Stimulated activated CD8-positive, alpha-beta memory T cell treated with anti-CD3 and anti-CD28 coated beads, Interleukin-12 subunit alpha, Interleukin-12 subunit beta, amount 100 ng/mL, for 24 hours (primary cell): ENCODE results near the gene HGS.

Experiments
- DNase-seq: peaks from one replicate; pipeline ENCODE4 v3.0.0-alpha.2; 2020; ENCODE audit errors: extremely low read depth

The HGS gene

DNA sequence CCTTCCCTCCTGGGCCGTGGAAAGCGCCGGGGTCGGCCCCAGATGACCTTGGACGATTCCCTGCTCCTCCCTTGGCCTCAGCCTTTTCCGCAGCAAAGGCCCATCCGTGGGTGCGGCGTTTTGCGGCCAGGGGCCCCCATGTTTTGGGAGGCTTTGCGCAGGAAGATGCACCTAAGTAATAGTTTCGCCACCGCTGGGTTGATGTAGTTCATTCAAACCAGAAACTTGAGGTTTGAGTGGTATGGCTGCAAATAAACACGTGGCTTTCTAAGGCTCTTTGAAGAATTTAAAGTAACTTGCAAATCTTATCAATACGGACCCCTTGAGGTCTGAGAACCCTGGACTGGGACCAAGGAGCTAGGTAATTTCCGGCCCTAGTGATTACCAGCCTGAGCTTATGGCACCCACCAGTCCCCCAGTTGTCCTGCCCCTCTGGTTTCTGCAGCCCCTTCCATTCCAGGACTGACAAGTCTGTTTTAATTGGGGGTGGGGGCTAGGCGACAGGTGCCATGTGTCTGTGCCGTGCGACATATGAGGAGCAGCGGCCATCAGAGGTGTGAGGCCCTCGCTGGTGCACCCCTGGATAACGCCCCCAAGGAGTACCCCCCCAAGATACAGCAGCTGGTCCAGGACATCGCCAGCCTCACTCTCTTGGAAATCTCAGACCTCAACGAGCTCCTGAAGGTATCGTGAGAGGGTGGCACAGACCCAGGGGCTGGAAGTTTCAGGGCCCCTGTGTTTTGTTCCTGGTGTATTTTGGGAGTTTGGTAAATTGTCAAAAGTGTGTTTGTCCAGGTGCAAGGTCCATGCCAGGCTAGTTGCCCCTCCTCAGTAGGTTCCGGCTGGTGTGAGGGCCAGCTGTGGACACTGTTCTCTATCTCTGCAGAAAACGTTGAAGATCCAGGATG is 20.2 kb downstream of the HGS start:
- no peak for DNase-seq

DNA sequence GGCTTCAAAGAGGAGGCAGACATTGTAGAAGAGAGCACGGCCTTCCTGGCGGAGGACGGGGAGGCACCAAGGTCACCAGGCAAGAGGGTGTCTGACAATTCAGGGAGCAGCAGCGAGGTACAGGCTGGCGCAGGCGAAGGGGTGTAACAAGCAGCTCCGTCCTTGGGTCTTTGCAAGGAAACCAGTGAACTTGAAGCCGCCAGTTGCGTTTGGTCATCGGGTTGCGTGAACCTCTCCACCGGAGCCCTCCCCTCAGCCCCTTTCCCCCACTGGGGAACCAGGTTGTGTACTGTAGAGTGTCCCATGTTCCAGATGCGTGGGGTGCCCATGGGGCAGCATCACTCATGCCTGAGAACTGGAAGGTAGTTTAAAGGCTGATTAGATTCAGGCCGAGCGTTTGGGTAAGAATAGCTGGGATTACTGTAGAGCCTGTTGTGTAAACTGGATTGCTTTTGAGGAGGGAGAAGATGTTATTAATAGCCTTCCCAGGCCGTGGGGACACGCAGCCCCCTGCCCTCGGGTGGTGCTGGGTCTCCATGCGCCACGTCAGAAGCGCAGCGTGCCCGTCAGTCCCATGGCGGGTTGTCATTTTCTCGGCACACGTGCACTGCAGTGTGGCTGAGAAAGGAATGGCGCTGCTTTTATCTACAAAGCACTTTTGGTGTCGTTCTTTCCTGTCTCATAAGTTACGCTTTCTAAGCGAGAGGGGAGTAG is 21.9 kb downstream of the HGS start:
- no peak for DNase-seq

DNA sequence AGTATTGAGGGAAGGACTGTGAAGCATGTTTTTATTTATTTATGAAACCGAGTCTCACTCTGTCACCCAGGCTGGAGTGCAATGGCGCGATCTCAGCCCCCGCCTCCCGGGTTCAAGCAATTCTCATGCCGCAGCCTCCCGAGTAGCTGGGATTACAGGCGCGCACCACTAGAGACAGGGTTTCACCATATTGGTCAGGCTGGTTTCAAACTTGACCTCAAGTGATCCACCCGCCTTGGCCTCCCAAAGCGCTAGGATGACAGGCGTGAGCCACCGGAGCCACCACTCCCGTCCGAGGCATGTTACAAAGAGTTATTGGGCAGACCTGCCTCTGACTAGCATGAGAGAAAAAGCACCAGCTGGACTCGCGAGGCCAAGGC is 22.4 kb downstream of the HGS start:
- DNase-seq = no peak

DNA sequence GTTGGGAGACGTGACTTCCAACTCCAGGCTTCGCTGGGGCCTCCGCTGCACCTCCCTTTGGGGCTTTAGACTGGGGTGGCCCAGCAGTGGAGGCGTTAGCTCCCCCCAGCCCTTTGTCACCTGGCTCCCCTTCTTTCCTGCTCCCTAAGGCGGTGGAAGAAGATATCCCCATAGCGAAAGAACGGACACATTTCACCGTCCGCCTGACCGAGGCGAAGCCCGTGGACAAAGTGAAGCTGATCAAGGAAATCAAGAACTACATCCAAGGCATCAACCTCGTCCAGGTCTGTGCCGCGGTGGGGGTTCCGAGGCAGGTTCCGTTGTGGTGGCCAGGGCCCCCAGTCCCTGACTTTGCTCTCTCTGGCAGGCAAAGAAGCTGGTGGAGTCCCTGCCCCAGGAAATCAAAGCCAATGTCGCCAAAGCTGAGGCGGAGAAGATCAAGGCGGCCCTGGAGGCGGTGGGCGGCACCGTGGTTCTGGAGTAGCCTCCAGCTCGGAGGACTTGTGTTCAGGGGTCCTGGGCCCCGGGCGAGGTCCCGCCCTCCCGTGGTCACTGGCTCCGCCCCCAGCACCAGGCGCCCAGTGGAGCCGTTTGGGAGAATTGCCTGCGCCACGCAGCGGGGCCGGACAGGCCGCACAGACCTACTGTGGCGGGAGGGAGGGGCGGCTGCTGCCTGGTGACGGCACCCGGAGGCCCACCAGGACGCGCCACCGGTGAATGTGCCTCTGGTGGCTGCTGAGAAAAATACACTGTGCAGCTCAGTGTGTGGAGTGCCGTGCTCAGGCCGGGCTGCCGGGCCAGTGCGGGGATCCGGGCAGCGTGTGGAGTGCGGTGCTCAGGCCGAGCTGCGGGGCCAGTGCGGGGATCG is 23.2 kb downstream of the HGS start:
- no peak for DNase-seq

DNA sequence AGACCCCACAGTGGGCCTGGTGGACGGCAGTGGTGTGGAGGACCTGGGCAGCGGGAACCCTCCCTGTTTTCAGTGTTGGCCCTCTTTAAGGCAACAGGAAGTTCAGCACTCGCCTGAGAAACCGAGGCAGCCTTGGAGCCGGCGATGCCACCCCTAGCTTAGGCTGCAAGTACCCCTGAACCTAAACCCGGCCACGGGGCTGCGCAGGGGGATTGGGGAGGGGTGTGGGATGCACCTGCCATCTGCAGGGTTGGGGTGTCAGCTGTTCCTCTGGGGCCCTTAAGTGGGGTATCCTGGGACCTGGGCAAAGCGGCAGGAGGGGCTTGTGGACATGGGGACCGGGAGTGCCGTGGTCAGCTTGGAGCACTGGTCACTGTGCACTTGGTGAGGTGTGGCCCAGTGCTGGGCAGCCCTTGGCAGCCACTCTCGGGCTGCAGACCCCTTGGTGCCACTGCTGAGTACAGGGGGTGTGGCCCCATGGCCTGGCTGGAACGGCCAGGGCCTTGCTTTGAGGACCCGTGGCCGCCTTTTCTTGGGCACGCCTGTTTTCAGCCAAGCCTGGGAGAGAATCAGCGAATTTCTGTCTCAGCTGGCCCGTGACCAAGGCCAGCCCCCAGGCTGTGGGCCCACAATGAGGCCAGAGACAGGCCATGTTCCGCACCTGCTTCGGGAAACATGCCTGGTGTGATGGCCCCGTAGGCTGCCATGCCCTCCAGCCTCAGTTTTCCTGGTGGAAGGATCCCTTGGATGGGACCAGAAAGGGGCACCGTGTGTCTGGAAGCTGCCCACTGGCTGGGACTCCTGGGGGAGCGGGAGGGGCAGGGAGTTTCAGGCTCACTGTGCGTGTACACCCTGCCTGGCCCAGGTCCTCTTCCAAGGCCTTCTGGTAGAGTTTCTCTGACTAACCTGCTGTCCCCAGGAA is 24.2 kb downstream of the HGS start:
- DNase-seq = no peak

DNA sequence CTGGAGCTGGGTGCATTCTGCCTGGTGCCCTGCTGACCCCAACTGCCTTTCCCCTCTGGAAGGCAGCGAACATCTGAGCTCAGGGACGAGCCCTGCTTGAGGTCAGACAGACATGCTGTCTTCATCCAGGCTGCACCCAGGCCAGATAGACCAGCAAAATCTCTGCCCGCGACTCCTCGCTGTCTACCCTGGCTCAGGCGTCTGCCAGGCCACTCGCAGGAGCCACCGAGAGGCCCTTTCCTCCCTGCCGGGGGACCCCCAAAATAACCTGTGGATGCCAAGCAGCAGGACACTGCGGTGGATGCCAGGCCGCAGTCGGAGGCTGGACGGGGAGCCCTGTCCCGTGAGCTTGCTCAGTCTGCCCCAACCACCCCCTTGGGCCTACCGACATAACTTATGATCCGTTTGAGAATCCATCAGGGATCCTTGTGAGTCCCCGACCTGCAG is 25.0 kb downstream of the HGS start:
- no peak for DNase-seq

DNA sequence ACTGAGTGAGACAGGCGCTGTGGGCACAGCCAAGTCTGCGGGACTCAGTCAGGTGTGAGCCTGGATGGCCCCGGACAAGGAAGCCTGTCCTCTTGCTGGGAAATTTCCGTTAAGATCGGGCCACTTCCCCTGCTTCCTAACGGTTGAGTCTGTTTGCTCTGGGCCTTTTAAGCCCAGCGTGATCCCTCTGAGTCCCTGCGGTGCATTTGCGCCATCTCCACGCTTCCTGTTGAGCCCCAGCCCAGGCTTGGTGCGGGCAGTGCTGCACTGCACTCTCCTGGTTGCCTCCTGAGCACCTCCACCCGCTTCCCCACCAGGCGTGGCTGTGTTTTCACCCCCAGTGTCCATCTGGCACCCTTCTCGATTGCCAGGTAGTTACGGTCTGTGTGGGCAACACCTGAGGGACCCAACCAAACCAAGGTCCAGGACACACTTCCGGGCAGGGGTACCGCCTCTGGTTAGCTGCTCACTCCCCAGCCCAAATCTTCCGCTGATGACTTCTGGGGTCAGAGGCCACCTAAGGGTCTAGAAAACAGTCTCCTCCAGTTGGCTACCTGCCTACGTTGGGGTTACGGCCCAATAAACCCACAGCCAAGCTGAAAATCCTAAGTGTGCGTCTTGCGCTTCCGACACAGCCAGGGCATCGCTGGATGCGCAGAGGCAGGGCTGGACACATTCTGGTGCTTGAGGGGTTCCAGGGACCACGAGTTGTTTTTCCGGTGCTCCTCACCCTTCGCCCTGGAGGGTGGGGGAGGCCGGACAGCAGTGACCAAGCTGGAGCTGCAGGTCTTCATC is 26.9 kb downstream of the HGS start:
- DNase-seq = no peak

DNA sequence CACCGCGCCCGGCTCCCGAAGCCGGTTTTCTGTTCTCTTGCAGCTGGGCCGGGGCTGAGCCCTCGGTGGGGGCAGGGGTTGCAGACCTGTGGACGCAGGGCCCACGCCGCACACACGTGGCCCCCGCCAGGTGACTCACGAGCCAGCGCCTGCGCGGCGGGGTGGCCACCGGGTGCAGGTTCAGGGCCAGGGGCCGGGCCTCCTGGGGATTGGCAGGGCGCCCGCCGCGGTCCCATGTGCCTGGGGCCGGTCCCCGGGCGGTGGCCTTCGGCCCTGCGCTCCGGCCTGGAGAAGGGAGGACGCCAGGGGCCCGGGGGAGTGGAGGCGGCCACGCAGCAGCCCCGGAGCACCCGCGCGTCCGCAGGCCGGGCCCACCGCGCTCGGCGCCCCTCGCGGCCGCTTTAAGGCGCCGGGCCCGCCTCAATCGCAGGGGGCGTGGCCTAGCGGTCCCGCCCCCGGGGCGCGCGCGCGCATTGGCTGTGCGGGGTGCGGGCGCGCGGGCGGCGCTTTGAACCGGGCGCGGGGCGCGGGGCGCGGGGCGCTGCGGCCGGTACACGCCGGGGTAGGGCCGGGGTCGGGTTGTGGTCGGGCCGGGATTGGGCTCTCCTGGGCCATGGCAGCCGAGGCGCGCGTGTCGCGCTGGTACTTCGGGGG is 28.1 kb downstream of the HGS start, which contains the start of gene SLC25A10:
SLC25A10 (plus strand) TSS at position 471 of the 654 bp plus-strand sequence; CDS start at position 614, 143 bp downstream.
- peak; percentile 61 for DNase-seq

DNA sequence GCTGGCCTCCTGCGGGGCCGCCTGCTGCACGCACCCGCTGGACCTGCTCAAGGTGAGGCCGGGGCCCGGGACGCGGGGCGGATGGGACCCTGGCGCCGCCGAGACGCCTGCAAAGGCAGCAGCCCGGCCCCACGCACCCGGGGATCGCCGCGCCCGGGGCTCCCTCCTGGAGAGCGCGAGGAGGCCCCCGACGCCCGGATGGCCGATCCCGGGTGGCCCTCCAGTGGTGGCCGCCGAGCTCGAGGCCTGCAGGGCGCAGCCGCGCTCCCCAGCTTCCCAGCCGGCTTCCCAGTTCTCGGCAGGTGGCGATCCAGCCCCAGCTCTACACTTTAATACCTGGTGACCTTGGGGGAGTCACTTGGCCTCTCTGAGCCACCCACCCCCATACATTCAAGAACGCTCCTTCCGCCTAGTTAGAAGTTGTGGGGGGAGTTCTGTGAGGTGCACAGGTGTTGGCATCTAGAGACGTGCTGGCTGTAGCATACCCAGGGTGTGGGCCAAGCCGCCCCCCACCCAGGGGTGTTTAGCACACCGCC is 28.7 kb downstream of the HGS start:
- no peak for DNase-seq

DNA sequence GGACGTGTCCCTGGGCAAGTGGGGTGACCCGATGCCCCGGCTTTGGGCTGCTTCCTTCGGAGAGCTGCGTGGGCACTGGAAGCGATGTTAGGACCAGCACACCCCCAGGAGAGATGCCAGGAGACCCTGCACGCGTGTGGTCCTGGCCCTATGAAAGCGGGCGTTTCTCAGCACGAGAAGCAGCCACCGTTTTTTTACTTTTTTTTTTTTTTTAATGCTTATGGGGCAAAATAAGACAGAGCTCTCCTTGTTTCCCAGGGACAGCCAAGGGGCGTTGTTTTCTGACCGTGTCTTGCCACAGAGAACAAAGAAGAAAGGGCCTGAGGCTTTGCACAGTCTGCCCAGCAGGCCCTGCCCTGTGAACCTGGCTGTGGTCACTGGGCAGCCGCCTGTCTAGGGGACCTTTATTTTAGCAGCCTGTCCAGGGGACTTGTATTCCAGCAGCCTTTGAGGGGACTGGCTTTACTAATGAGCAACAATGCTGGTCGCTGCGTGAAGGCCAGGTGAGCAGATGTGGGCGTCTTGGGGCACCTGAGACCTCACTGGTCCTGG is 29.3 kb downstream of the HGS start:
- DNase-seq = no peak

DNA sequence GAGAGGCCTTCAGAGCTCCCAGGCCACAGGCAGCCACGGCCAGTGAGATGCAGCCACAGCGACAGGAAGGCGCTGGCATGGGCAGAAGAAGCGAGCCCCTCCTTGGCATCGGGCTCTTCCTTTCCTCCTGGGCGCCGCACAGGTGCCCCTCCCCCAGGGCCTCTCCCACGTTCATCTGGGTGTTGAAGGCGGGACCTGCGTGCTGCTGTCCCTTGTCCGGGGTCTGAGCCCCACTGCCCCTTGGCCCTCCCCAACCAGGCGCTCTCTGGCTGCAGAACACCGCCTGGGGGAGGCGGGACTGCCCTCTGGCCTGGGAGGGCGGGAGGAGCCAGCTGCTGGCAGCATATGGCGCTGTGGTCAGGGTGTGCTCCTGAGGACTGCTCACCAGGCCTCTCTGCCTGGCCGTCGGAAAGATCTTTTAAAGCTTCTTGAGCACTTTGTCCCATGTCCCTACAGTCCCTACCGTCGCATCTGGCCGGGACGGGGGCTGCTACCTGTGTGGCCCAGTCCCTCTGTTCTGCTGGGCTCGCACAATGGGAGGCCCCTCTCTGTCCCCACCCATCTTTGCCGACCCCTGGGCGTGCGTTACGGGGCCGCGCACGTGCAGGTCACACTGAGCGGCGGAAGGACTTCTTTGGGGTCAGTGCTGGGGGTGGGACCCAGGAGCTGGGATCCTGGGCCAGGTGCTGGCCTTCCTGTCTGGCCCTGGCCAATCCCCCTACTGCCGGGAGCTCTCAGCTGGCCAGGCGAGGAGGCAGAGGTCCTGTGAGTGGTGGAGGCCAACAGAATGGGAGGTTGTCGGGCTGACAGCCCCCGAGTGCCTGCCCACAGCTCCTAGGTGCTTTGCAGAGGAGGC is 30.0 kb downstream of the HGS start:
- no peak for DNase-seq

DNA sequence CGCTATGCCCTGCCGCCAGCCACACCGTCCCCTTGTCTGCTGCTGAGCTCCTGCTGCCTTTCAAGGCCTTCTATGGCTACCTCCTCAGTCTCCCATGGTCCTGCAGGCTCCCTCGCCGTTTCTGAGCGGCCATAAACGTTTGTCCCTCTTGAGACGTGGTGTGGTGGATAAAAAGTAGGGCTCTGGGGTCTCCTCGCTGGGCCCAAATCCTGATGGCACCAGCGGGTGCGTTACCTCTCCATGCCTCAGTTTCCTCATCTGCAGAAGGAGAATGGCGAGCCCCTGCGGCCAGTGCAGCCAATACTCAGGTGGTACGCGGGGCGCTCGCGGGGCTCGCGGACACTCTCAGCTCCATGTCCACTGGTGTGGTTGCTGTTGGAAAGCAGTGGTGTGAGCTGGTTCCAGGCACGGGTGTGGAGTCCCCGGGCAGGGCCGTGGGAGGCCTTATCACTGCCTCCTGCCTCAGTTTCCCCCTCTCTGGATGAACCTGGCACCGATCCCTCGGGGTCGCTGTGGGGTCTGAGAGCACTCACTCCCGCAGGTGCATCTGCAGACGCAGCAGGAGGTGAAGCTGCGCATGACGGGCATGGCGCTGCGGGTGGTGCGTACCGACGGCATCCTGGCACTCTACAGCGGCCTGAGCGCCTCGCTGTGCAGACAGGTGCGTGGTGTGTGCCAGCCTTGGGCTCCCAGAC is 30.7 kb downstream of the HGS start:
- DNase-seq = no peak

DNA sequence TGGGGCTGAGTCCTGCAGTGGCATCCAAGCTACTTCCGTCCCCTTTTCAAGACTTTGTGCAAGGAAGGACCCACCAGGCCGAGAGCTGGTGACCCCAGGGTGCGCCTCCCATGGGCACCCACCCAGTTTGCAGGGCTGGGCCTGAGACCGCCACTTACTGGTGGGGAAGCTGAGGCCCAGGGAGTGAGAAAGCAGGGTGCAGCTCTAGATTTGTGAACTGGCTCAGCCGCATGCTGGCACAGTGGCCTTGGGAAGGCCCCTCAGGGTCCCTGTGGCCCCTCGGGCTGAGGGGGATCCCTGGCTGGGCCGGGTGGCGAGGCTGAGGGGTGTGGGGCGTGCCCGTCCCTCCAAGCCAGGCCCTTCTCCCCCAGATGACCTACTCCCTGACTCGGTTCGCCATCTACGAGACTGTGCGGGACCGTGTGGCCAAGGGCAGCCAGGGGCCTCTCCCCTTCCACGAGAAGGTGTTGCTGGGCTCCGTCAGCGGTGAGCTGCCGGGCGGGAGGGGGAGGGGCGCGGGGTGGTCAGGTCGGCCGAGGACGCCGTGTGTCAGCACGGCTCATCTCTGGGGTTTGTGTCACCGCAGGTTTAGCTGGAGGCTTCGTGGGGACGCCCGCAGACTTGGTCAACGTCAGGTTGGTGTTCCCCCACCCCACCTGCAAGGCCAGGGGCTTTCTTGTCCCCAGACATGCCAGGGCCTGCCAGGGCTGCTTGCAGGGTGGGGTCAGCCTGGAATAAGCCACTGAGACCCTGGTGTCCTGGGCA is 31.5 kb downstream of the HGS start:
- no peak for DNase-seq

DNA sequence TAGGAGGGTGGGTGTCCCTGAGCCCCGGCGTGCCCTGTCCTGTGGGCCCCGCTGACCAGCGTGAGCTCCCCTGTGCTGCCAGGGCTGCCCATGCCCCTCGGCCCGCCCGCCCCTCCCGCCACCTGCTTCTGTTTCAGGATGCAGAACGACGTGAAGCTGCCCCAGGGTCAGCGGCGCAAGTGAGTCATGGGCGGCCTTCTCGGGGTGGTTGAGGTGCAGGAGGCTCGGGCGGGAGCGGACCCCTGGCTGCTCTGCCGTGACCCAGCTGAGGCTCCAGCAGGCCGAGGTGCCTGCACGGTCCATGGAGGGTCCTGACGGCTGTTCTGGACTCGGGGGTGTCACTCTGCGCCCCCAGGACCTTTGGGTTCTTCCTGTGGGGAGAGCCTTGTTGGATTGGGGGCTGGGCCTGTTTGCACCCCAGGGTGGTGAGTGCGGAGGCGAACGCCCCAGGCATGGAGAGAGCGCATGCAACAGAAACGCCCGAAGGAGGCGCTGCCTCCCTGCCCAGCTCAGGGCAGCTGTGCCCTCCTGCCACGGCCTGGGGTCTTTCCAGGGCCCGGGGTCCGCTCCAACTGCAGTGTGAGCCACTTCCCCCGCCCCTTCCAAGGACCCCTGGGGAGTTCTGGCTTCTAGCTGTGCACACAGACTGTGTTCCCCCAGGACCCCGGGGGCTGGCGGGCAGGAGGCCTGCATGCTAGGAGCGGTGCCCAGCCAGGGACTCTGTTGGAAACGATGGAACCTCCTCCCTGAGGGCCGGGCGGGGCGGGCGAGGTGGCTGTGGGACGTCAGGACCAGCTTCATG is 32.3 kb downstream of the HGS start:
- no peak for DNase-seq

DNA sequence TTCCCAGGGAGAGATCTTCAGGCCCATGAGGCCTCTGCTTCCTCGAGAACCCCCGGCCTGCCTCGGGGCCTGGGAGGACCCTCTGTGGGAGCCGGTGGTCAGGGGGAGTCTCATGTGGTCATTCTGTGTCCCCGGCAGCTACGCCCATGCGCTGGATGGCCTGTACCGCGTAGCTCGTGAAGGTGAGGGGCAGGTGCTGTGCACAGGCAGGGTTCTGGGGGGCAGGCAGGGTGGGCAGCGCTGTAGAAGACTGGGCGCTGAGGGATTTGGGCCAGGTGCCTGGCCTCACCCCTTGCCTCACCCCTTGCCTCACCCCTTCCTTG is 32.8 kb downstream of the HGS start:
- no peak for DNase-seq
